NCI-H2171 treated with DMSO at 0.1 percent for 48 hours (cell line): ENCODE data around the gene BORCS8.
"Not testable (repeated sequence)": the region's sequence is repeated elsewhere in the genome, so short reads cannot be mapped to it uniquely, and the experiment has no call there.

Source experiments
- DNase-seq: peaks from one replicate; lab custom pipeline; 2025; lab: John Stamatoyannopoulos, UW

The BORCS8 gene

GRCh38 chr19:19179548-19180441, 12.2 kb downstream of the BORCS8 start:
- DNase-seq, result no peak

- no peak for DNase-seq
Measured at GRCh38 chr19:19176950-19177349, 15.0 kb downstream of the BORCS8 start.

DNA sequence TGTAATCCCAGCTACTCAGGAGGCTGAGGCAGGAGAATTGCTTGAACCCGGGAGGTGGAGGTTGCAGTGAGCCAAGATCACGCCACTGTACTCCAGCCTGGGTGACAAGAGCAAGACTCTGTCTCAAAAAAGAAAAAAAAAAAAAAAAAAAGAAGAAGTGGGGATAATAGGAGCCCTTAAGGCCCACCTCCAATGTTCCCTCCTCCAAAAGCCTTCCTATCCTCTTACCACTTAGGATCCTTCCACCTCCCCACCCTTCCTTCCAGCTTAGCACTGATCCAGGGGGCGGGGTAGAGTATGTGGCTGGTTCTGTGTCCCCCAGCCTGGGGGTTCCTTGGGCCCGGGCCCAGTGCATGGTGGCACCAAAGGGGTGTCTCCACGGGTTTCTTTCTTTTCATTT, 18.7 kb downstream of the BORCS8 start:
- not testable (repeated sequence) for DNase-seq

GRCh38 chr19:19171821-19172532, 20.0 kb downstream of the BORCS8 start:
- peak; percentile 3 for DNase-seq

DNA sequence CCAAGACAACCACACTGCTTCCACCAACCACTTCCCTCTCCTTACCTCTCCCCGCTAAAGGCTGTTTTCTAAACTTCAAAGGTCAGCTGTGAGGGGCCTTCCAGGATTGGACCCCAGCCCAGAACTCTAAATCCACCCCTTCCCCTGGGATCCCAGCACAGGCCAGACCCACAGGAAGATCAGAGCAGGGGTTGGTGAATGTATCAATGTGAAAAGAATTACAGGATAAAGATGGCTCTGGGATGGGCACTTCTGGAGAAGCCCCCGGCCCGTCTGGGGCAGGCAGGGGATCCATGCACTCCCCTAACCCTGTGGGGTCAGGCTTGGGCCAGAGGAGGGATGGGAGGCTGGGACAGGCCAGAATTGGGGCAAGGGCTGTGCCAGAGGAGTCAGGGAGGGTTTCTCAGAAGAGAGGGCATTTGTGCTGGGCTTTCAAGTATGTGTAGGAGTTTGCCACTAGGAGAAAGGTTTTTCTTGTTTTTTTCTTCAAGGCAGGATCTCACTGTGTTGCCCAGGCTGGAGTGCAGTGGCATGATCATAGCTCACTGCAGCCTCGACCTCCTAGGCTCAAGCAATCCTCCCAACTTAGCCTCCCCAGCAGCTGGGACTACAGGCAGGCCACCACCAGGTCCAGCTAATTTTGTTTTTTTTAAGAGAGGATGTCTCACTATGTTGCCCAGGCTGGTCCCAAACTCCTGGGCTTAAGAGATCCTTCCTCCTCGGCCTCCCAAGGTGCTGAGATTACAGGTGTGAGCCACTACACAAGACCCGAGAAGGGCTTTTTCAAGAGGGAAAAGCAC, 20.9 kb downstream of the BORCS8 start:
- DNase-seq, result no peak

GRCh38 chr19:19170053-19170872, 21.7 kb downstream of the BORCS8 start, which contains the start of gene MEF2B:
MEF2B (minus strand) TSS chr19:19170263; CDS start chr19:19150735, 19,528 bp downstream.
- DNase-seq, result peak; percentile 84

- DNase-seq, result no peak
Measured at GRCh38 chr19:19169236-19170052, 22.5 kb downstream of the BORCS8 start.

GRCh38 chr19:19167612-19168011, 24.3 kb downstream of the BORCS8 start:
- DNase-seq, result no peak

DNA sequence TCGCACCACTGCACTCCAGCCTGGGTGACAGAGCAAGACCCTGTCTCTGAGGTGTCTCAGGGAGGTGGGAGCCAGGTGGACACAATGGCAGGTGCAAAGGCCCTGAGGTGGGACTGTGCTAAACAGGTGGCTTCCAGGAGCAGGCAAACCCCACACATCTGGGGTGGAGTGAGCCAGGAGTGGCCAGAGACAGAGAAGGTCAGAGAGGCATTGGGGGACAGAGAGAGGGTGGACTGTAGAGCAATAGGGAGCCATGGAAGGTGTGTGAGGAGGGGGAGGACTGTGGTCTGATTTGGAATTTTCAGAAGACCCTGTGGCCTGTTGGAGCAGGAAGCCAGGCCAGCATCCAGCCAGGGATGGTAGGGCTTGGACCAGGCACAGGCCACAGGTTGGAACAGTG, 26.6 kb downstream of the BORCS8 start:
- no peak for DNase-seq

GRCh38 chr19:19162495-19162894, 29.5 kb downstream of the BORCS8 start:
- DNase-seq, result no peak

GRCh38 chr19:19160461-19161035, 31.4 kb downstream of the BORCS8 start:
- no peak for DNase-seq

- DNase-seq, result no peak
Measured at GRCh38 chr19:19159534-19159933, 32.4 kb downstream of the BORCS8 start.

- DNase-seq, result no peak
Measured at GRCh38 chr19:19157808-19158207, 34.1 kb downstream of the BORCS8 start.

DNA sequence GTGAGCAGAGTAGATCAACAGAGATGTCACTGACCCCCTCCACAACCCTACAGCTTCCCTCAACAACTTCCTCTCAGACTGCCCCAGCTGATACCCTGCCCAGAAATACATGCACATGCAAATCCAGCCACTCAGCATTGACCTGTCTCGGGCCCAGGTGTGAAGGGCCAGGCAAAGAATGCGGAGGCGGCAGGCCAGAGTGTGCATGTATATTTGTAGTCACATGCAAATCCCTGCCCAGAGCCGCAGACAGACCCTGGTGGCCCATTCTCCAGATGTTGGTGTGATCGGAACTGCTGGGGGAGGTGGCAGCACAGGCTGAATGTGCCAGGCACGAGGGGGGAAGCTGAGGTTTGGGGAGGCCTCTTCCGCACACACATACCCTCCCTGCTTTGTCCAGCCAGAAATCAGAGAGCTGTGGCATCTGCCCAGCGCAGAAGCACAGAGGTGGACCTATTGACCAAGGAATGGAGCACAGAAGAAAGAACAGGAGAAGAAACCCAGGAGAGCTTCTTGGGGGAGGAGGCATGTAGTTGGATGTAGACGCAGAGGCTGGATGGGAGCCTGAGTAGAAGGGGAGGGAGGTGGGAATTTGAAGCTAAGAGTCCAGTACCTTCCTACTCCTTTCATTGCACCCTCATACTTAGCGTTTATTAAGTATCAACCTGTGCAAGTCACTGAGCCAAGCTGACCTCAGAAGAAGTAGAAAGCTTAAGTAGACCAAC, 36.3 kb downstream of the BORCS8 start:
- no peak for DNase-seq

- DNase-seq, result no peak
Measured at GRCh38 chr19:19154768-19155494, 37.0 kb downstream of the BORCS8 start.

DNA sequence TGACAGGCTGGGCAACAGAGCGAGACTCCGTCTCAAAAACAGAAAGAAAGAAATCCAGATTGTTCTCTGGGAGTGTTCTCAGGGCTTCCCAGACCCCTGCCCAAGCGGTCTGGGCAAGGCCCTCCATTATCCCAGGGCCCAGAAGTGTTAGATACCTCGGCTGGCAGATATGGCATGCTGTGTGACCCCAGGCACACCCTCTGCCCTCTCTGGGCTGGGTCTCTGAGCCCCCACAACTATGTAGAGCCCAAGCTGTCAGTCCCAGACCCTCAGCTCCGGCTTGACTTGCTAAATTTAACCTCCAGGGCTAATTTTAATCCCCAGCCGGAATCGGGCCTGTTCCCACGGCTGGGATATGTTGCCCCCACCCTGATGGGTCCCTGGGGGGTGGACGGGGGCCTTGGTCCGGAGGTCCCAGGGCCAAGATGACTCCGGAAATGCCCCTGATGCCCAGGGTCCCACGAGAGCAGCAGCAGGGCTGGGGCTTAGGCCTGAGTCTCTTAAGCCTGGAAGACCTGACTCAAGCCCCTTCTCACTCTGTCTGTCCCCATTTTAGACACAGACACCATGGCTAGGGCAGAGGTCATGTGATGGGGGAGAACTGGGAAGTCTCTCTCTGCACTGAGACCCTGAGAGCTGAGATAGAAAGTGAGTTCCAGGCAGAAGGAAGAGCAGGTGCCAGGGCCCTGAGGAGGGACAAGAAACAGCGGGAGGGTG, 39.1 kb downstream of the BORCS8 start:
- no peak for DNase-seq

DNA sequence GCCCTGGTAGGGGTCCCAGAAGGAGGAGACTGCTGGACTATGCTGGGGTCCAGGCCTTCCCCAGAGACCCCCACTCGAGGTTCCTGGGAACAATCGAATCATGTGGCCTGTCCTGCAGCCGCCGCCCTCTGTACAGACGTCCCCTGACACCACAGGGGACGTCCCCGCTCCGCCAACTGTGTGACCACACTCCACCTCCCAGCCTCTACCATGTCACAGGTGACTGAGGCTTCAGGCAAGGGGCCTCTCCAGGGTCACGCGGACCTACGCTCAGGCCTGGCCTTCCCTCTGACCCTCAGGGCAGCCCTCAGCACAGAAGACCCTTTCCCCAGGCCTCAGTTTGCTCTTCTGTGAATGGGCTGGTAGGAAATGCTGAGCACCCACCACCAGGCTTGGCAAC, 40.5 kb downstream of the BORCS8 start:
- no peak for DNase-seq

GRCh38 chr19:19149435-19149834, 42.5 kb downstream of the BORCS8 start:
- no peak for DNase-seq
